GM06990 (cell line): ENCODE data around the gene FAM50A.
A peak's percentile ranks its signal among the peaks of the same experiment; 100 is the strongest.

Source experiments
- DNase-seq: peaks from one replicate; pipeline ENCODE4 v3.0.0-alpha.2; 2011; ENCODE audit not compliant: insufficient read length; ENCODE audit errors: extremely low read depth
- H3K27me3 ChIP-seq: replicated peaks from 2 replicates; pipeline ENCODE4 v1.6.0; 2011; ENCODE audit warnings: low read length; ENCODE audit not compliant: control insufficient read depth, insufficient read depth
- H3K36me3 ChIP-seq: 2 replicates; pipeline ENCODE4 v1.5.1; 2011; ENCODE audit warnings: low read length; ENCODE audit not compliant: control insufficient read depth, insufficient read depth
- H3K4me3 ChIP-seq: replicated peaks from 2 replicates; pipeline ENCODE4 v1.5.1; 2011; ENCODE audit warnings: low read depth, mild to moderate bottlenecking, control low read depth, low read length
- CTCF ChIP-seq: IDR thresholded peaks from 2 replicates; pipeline ENCODE4 v1.5.1; 2011; ENCODE audit warnings: low read length, control low read depth, mild to moderate bottlenecking, inconsistent platforms; ENCODE audit not compliant: insufficient read depth, poor library complexity, severe bottlenecking

FAM50A gene

DNA sequence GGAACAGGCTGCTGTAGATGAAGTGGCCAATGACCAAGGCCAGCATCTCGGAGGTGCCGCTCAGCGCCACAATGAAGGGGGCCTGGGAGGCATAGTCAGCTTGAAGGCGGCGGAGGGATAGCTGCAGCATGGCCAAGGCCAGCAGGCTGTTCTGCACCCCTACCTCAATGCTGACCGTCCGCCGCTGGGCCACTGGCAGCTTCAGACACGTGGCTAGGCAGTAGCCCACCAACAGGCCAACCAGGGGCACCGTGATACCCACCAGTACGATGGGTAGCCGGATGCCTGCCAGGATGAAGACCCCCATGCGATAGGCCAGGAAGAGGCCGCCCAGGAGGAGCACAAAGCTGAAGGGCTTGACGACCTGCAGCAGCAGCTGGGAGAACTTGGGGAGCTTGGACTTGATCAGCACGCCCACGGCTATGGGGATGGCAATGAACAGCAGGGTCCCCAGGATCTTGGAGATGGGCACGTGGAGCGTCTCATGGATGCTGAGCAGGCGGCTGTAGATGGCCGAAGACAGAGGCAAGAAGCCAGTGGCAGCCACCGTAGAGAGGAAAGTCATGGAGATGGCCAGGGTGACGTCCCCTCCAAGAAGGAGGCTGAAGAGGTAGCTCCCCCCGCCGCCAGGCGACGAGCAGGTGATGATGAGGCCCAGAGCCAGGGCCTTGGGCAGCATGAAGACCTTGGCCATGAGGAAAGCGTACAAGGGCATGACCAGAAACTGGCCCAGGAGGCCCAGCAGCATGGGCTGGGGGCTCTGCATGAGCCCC is 43.8 kb downstream of the FAM50A start:
- Histone ChIP-seq H3K36me3 (peaks cover 6% of the 10 kb centered on the region), H3K27me3 (no peaks in the 10 kb centered on the region), H3K4me3 (no peak overlapping the region)
- no peak for DNase-seq
- TF ChIP-seq CTCF, result no peak

DNA sequence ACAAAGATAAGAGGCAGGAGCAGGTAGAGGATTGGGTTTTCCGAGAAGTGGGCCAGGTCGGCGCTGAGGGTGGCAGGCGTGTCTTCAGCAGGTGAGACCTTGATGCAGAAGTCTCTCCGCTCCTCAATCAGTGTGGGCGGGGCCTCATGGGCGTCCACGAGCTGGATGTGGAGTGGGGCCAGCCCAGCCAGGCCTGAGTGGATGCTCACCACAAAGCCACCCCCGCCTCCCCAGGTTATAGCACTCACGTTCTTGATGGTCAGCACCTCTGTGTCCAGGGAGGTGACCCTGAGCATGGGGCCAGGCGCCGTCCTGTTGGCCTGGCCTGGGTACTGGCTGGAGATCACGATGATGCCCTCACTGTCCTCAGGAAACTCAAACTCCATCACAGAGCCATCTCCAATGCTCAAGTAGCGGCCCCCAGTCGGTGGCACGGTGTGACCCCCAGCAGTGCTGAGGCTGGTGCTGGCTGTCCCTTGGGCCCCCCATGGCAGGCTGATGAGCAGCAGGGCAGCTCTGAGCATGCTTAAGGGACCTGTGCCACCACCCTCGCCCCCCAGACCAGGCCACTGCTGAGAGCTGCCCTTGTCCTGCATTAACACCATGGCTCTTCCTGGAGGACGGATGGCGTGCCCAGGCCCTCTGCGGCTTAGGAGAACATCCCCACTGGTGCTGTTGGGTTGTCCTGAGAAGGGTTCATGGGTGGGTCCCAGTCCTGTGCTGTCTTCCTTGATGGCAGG is 44.6 kb downstream of the FAM50A start:
- TF ChIP-seq CTCF, result no peak
- no peaks in the 10 kb centered on the region for H3K27me3 ChIP-seq
- peaks cover 6% of the 10 kb centered on the region for H3K36me3 ChIP-seq
- DNase-seq, result no peak
- no peak overlapping the region for H3K4me3 ChIP-seq

DNA sequence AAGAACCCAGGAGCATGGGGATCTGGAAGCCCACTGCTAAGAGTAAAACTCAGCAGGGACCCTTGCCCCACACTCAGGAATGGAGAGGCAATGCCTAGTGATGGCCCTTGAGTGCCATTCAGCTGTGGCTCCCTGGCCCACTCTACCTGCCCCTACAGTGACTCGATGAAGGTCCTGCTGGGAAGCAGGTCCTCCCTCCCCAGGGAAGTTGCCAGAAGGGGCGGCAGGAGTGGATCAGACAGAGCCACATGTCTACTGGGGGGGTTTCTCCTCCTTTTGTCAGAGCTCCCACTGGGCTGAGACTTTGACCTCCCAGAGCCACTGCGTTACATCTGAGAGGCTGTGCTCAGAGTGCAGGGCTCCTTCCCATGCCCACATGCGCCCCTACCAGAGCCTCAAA is 45.2 kb downstream of the FAM50A start:
- no peak for DNase-seq
- Histone ChIP-seq H3K4me3 (peak overlapping the region; percentile 68), H3K36me3 (peaks cover 6% of the 10 kb centered on the region), H3K27me3 (no peaks in the 10 kb centered on the region)
- no peak for TF ChIP-seq CTCF

DNA sequence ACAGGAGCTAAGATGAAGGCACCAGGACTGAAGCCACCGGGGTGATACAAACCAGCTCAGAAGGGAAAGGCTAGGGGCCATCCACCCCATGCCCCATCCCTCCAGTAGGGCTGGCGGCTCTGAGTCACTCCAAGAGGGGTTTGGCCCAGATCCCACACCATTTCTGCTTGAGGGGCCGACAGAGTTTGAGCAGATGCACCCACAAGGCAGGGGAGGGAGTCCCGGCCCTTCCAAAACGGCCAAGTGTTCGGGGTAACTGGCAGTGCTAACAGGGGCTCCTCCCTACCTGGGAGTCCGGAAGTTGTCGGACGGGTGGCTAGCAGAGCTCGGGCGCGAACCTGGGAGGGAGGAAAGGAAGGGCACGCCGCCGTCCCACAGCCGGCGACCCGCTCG is 46.1 kb downstream of the FAM50A start:
- TF ChIP-seq CTCF, result no peak
- H3K27me3 ChIP-seq, result no peaks in the 10 kb centered on the region
- no peak for DNase-seq
- peaks cover 3% of the 10 kb centered on the region; the same call in 1 of the 2 replicates for H3K36me3 ChIP-seq
- H3K4me3 ChIP-seq, result peak overlapping the region; percentile 68

DNA sequence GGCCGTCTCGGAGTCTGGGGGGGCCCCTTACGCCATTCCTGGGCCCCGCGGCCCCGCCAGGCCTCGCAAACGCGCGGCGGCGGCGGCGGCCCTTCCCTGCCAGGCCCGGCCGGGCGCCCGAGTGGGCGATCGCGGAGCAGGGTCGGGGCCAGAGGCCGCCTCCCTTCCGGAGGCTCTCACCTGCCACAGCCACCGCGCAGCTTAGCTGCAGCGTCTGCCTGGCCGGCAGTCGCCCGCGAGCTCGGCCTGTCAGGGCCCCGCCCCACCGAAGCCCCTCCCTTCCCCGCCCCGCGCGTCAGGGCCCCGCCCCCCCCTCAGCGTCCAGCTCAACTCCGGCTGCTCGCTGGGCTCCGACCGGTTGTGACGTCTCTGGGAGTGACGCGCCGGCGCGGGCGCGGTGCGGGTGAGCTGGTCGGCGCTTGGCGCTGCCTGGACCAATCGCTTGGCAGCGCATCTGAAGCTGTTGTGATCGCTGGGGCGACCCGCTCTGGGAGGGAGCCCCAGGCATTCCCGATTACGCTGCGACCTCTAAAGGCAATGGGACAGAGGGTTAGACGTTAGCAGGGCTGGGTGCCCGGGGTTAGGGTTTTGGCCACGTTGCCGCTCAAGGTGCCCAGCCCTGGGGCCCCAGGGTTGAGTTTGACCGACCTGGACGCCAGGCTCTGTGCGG is 46.6 kb downstream of the FAM50A start, which contains the start of gene SLC10A3:
SLC10A3 (minus strand) TSS at position 216 of the 670 bp plus-strand sequence. CDS start 1,689 bp downstream, outside the sequence.
- Histone ChIP-seq H3K36me3 (peaks cover 2% of the 10 kb centered on the region; the same call in 1 of the 2 replicates), H3K27me3 (no peaks in the 10 kb centered on the region), H3K4me3 (peak within 1 kb of the TSS; percentile 73)
- peak; percentile 97 for DNase-seq
- no peak for TF ChIP-seq CTCF
